GM12878 (cell line): ENCODE measurements around the gene ABI1. TPM values are rescaled to one million over a fixed set of nuclear protein-coding genes. Genes with fewer than 3 reads are reported as not detected.

Experiments used
- ATAC-seq: fragments of 200-7000 bp; cut with Tn5 transposase; 3 replicates; pipeline ENCODE4 v1.9.1; 2020; ENCODE audit warnings: mild to moderate bottlenecking, moderate library complexity
- BruUV-seq: library from RNA; stranded (reverse); fragments of 400-500 nt; replicated peaks from 2 replicates; lab custom pipeline; 2021; lab: Mats Ljungman, UMichigan
- CTCF ChIA-PET: fragments of 300-600 bp; sonication (Branson Sonifier 250); formaldehyde crosslinking; extraction: SDS; loops from one replicate; lab custom pipeline; 2021; ENCODE audit warnings: inconsistent platforms; lab: Yijun Ruan, JAX
- POLR2A ChIA-PET: fragments of 350-600 bp; formaldehyde crosslinking; extraction: SDS; loops from one replicate; lab custom pipeline; 2021; ENCODE audit warnings: inconsistent platforms; lab: Charles Lee
- RAD21 ChIA-PET: fragments of 300-600 bp; sonication (Branson Sonifier 250); formaldehyde crosslinking; loops from one replicate; lab custom pipeline; 2023; ENCODE audit warnings: antibody characterized with exemption; ENCODE audit not compliant: unreplicated experiment; lab: Charles Lee
- SMC1A ChIA-PET: fragments of 300-600 bp; sonication (Branson Sonifier 250); formaldehyde crosslinking; loops from one replicate; lab custom pipeline; 2023; ENCODE audit not compliant: unreplicated experiment, uncharacterized antibody; lab: Charles Lee
- DNase-seq: peaks from one replicate; pipeline ENCODE4 v3.0.0-alpha.2; 2011; ENCODE audit warnings: low read depth, low spot score
- FAIRE-seq: peaks from 3 replicates; lab custom pipeline; 2011; peaks lifted over from hg19 to GRCh38; lab: Jason Lieb, UNC
- H2AFZ ChIP-seq: 2 replicates; pipeline ENCODE4 v1.6.0; 2011; ENCODE audit warnings: low read depth, low read length, control low read depth; ENCODE audit not compliant: control insufficient read depth
- H3K27ac ChIP-seq: 2 replicates; pipeline ENCODE4 v1.5.1; 2011; ENCODE audit warnings: control low read depth; ENCODE audit not compliant: control insufficient read depth, insufficient read depth
- H3K27me3 ChIP-seq, 2 experiments: replicated peaks in 1 of 2; 2 replicates each; pipeline versions ENCODE4 v1.6.0 to v1.6.1; 2011; ENCODE audit warnings: low read length in 1 of 2; ENCODE audit not compliant: control insufficient read depth in 2 of 2, insufficient read depth in 2 of 2
- H3K36me3 ChIP-seq, 2 experiments: 2 replicates each; pipeline ENCODE4 v1.5.1; 2011; ENCODE audit warnings: low read length in 1 of 2; ENCODE audit not compliant: control insufficient read depth in 2 of 2, insufficient read depth in 2 of 2
- H3K4me1 ChIP-seq: 2 replicates; pipeline ENCODE4 v1.6.1; 2011; ENCODE audit warnings: mild to moderate bottlenecking, low read length, moderate library complexity, mixed read lengths; ENCODE audit not compliant: control insufficient read depth, insufficient read depth
- H3K4me2 ChIP-seq: 2 replicates; pipeline ENCODE4 v1.6.0; 2011; ENCODE audit warnings: control low read depth; ENCODE audit not compliant: control insufficient read depth, insufficient read depth
- H3K4me3 ChIP-seq: fragments of 200-600 bp; sonication (generic); 2 replicates; pipeline ENCODE4 v1.5.1; 2016
- H3K79me2 ChIP-seq: 2 replicates; pipeline ENCODE4 v1.6.0; 2011; ENCODE audit warnings: low read length; ENCODE audit not compliant: control insufficient read depth, insufficient read depth
- H3K9ac ChIP-seq: 2 replicates; pipeline ENCODE4 v1.8.0; 2011; ENCODE audit warnings: low read length, control low read depth, mixed read lengths; ENCODE audit not compliant: control insufficient read depth, insufficient read depth
- H3K9me3 ChIP-seq: replicated peaks from 3 replicates; pipeline ENCODE4 v1.5.1; 2011; ENCODE audit warnings: mild to moderate bottlenecking, low read length; ENCODE audit not compliant: control insufficient read depth, insufficient read depth
- H4K20me1 ChIP-seq: 2 replicates; pipeline ENCODE4 v1.6.0; 2011; ENCODE audit not compliant: control insufficient read depth, insufficient read depth
- BRCA1 ChIP-seq: IDR thresholded peaks from 2 replicates; pipeline ENCODE4 v1.6.1; 2011; ENCODE audit warnings: low read depth, low read length, improper control_type of control experiment
- IKZF2 ChIP-seq, 2 experiments: fragments of 450-650 bp; IDR thresholded peaks; 2 replicates each; pipeline ENCODE4 v1.6.1; 2017; ENCODE audit warnings: mild to moderate bottlenecking in 2 of 2, moderate library complexity in 2 of 2
- WGBS: methylation state at CpG from one replicate; pipeline ENCODE4 v1.1.6; 2016; ENCODE audit warnings: low lambda C conversion rate; ENCODE audit not compliant: insufficient replicate concordance, insufficient coverage; ENCODE audit errors: missing lambda C conversion rate; 5-methylcytosine and 5-hydroxymethylcytosine counted together
- in situ Hi-C: fragments of 300-500 bp; cut with MboI; formaldehyde crosslinking; loops from 9 replicates; pipeline ENCODE4 v1.14.3; 2018; ENCODE audit warnings: mixed read lengths
- intact Hi-C: fragments of 100-400 bp; cut with micrococcal nuclease; formaldehyde crosslinking; loops from one replicate; pipeline ENCODE4 v1.14.2; 2022; ENCODE audit not compliant: unreplicated experiment
- polyA plus RNA-seq, 11 experiments: library from polyadenylated mRNA; depleted of rRNA in 4 of 11; unstranded in 6 of 11; stranded (reverse) in 5 of 11; fragments of >200 nt; fragmentation: Nextera tagmentation in 4 of 11; fragmentation: Illumina TruSeq in 1 of 11; extraction: Ambion mirVana in 4 of 11; extraction: Trizol in 1 of 11; gene quantifications; 1 replicate in 1 of 11; 2 replicates in 10 of 11; pipeline versions ENCODE4 v1.2.1 to v1.2.3, GENCODE V29; 2011 to 2016; ENCODE audit warnings: inconsistent platforms in 2 of 11, missing spikeins in 2 of 11, low read depth in 1 of 11
- total RNA-seq, 4 experiments: library from RNA; depleted of rRNA in 3 of 4; stranded (reverse); fragments of >200 nt in 3 of 4; fragmentation: Illumina TruSeq in 1 of 4; extraction: Trizol in 1 of 4; gene quantifications; 2 replicates each; pipeline versions ENCODE4 v1.2.1 to v1.2.3, GENCODE V29; 2013 to 2021
- TF ChIP-seq, protein P1 (sequence below): fragments of 450-650 bp; IDR thresholded peaks from 2 replicates; pipeline ENCODE4 v1.6.1; 2017; ENCODE audit warnings: mild to moderate bottlenecking, moderate library complexity
- TF ChIP-seq, protein P2 (sequence below): fragments of 450-650 bp; formaldehyde crosslinking; IDR thresholded peaks from 2 replicates; pipeline ENCODE4 v1.4.0; 2022; ENCODE audit warnings: mild to moderate bottlenecking, moderate library complexity
- TF ChIP-seq, protein P3 (sequence below), 3 experiments: IDR thresholded peaks in 2 of 3; conservative IDR thresholded peaks in 1 of 3; 2 replicates each; pipeline ENCODE4 v1.5.1; 2011; ENCODE audit warnings: low read depth in 3 of 3, low read length in 3 of 3, mild to moderate bottlenecking in 3 of 3, control low read depth in 2 of 3, moderate library complexity in 2 of 3, inconsistent platforms in 1 of 3, mixed read lengths in 1 of 3; ENCODE audit not compliant: control insufficient read depth in 2 of 3, insufficient read depth in 1 of 3; ENCODE audit errors: extremely low read depth in 1 of 3
- TF ChIP-seq, protein P4 (sequence below): IDR thresholded peaks from 2 replicates; pipeline ENCODE4 v1.6.1; 2012; ENCODE audit warnings: low read depth, low read length, improper control_type of control experiment
- TF ChIP-seq, protein P5 (sequence below): fragments of 450-650 bp; IDR thresholded peaks from 2 replicates; pipeline ENCODE4 v1.6.1; 2016; ENCODE audit warnings: mild to moderate bottlenecking, moderate library complexity, borderline replicate concordance

The ABI1 gene
- total and polyA plus RNA-seq, 10 of the 15 experiments (the other 5 are each of a cell fraction or from before 2014, with no cell fraction given), result 31.2 to 73.2 (median 50.7) TPM

DNA sequence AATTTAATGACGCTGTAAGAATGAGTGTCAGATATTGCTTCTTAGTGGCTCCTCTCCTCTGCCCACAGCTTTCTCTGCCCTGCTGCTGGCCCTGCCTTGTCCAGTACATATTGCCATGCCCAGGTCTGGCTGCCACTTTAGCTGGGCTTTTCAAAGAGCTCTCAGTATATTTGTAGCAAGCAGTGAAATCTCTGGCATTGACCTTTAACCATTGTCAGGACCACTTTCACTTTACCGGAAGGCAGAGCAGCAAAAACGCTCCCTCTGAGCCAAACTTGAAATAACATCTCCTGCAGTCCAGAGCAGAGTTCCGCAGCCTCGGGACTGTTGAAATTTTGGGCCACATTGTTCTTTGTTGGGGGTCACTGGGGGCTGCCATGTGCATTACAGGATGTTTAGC lies 149.4 kb downstream of the ABI1 start (continued):
- TF ChIP-seq, protein P1, sequence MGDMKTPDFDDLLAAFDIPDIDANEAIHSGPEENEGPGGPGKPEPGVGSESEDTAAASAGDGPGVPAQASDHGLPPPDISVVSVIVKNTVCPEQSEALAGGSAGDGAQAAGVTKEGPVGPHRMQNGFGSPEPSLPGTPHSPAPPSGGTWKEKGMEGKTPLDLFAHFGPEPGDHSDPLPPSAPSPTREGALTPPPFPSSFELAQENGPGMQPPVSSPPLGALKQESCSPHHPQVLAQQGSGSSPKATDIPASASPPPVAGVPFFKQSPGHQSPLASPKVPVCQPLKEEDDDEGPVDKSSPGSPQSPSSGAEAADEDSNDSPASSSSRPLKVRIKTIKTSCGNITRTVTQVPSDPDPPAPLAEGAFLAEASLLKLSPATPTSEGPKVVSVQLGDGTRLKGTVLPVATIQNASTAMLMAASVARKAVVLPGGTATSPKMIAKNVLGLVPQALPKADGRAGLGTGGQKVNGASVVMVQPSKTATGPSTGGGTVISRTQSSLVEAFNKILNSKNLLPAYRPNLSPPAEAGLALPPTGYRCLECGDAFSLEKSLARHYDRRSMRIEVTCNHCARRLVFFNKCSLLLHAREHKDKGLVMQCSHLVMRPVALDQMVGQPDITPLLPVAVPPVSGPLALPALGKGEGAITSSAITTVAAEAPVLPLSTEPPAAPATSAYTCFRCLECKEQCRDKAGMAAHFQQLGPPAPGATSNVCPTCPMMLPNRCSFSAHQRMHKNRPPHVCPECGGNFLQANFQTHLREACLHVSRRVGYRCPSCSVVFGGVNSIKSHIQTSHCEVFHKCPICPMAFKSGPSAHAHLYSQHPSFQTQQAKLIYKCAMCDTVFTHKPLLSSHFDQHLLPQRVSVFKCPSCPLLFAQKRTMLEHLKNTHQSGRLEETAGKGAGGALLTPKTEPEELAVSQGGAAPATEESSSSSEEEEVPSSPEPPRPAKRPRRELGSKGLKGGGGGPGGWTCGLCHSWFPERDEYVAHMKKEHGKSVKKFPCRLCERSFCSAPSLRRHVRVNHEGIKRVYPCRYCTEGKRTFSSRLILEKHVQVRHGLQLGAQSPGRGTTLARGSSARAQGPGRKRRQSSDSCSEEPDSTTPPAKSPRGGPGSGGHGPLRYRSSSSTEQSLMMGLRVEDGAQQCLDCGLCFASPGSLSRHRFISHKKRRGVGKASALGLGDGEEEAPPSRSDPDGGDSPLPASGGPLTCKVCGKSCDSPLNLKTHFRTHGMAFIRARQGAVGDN, result no peak
- TF ChIP-seq, protein P2, sequence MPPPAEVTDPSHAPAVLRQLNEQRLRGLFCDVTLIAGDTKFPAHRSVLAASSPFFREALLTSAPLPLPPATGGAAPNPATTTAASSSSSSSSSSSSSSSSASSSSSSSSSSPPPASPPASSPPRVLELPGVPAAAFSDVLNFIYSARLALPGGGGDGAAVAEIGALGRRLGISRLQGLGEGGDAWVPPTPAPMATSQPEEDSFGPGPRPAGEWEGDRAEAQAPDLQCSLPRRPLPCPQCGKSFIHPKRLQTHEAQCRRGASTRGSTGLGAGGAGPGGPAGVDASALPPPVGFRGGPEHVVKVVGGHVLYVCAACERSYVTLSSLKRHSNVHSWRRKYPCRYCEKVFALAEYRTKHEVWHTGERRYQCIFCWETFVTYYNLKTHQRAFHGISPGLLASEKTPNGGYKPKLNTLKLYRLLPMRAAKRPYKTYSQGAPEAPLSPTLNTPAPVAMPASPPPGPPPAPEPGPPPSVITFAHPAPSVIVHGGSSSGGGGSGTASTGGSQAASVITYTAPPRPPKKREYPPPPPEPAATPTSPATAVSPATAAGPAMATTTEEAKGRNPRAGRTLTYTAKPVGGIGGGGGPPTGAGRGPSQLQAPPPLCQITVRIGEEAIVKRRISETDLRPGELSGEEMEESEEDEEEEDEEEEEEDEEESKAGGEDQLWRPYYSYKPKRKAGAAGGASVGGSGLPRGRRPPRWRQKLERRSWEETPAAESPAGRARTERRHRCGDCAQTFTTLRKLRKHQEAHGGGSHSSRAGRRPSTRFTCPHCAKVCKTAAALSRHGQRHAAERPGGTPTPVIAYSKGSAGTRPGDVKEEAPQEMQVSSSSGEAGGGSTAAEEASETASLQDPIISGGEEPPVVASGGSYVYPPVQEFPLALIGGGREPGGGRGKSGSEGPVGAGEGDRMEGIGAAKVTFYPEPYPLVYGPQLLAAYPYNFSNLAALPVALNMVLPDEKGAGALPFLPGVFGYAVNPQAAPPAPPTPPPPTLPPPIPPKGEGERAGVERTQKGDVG (CRISPR knock-in tag), result no peak

DNA sequence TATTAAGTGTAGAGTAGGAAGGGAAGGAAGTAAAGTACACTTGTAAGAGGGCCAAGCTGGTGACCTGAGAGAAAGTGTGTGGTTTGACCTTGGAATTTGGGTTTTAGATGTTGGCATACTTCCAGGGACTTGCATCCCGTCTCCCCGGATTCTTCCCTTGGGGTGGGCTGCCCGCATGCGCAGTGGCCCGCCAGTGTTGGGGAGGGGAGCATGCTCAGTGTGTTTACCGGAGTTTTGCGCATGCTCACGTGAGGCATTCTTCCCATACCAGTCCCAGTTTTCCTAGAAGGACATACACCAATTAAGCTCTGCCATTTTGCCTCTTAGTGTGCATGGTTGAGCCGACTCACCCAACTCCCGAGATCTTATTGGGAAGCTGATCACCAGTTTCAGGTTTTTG lies 153.8 kb downstream of the ABI1 start:
- Histone ChIP-seq H2AFZ (no peak overlapping the region), H3K27me3 (no peaks in the 10 kb centered on the region), H3K4me2 (no peak overlapping the region), H4K20me1 (no peaks in the 10 kb centered on the region), H3K79me2 (peaks cover 8% of the 10 kb centered on the region), H3K36me3 (peaks cover 21 to 33% of the 10 kb centered on the region in 2 experiments), H3K9ac (no peak overlapping the region), H3K27ac (no peak overlapping the region), H3K9me3 (no peaks in the 10 kb centered on the region), H3K4me1 (no peaks in the 10 kb centered on the region), H3K4me3 (no peak overlapping the region)
- in situ Hi-C loops, result no loop called here
- WGBS, result over 99% methylated on average over 10 of the region's 10 CpGs
- RAD21 ChIA-PET, result no interaction called here
- no TSS peak for BruUV-seq
- POLR2A ChIA-PET, result no interaction called here
- intact Hi-C loops, result no loop called here
- FAIRE-seq, result no peak
- ATAC-seq, result no peak
- DNase-seq, result no peak
- CTCF ChIA-PET, result interaction anchor here (0.6 to 1.3 kb wide), 2 partner anchors 20 to 152 kb away, joined by 3 read pairs; no protein-coding TSS in a partner anchor
- SMC1A ChIA-PET, result interaction anchor here (0.6 kb wide), 1 partner anchor 19 kb away, joined by 3 read pairs; no protein-coding TSS in a partner anchor
- TF ChIP-seq, protein P3, sequence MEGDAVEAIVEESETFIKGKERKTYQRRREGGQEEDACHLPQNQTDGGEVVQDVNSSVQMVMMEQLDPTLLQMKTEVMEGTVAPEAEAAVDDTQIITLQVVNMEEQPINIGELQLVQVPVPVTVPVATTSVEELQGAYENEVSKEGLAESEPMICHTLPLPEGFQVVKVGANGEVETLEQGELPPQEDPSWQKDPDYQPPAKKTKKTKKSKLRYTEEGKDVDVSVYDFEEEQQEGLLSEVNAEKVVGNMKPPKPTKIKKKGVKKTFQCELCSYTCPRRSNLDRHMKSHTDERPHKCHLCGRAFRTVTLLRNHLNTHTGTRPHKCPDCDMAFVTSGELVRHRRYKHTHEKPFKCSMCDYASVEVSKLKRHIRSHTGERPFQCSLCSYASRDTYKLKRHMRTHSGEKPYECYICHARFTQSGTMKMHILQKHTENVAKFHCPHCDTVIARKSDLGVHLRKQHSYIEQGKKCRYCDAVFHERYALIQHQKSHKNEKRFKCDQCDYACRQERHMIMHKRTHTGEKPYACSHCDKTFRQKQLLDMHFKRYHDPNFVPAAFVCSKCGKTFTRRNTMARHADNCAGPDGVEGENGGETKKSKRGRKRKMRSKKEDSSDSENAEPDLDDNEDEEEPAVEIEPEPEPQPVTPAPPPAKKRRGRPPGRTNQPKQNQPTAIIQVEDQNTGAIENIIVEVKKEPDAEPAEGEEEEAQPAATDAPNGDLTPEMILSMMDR (IDR thresholded peaks at IDR 0.05 in 2 of 3, conservative IDR thresholded peaks at IDR 0.05 in 1 of 3; ENCODE audit: control insufficient read depth in 2 of 3, extremely low read depth in 1 of 3, insufficient read depth in 1 of 3, low read depth in 3 of 3, low read length in 3 of 3), result no peak
- TF ChIP-seq, protein P4, sequence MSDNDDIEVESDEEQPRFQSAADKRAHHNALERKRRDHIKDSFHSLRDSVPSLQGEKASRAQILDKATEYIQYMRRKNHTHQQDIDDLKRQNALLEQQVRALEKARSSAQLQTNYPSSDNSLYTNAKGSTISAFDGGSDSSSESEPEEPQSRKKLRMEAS, result no peak
- TF ChIP-seq, protein P5, sequence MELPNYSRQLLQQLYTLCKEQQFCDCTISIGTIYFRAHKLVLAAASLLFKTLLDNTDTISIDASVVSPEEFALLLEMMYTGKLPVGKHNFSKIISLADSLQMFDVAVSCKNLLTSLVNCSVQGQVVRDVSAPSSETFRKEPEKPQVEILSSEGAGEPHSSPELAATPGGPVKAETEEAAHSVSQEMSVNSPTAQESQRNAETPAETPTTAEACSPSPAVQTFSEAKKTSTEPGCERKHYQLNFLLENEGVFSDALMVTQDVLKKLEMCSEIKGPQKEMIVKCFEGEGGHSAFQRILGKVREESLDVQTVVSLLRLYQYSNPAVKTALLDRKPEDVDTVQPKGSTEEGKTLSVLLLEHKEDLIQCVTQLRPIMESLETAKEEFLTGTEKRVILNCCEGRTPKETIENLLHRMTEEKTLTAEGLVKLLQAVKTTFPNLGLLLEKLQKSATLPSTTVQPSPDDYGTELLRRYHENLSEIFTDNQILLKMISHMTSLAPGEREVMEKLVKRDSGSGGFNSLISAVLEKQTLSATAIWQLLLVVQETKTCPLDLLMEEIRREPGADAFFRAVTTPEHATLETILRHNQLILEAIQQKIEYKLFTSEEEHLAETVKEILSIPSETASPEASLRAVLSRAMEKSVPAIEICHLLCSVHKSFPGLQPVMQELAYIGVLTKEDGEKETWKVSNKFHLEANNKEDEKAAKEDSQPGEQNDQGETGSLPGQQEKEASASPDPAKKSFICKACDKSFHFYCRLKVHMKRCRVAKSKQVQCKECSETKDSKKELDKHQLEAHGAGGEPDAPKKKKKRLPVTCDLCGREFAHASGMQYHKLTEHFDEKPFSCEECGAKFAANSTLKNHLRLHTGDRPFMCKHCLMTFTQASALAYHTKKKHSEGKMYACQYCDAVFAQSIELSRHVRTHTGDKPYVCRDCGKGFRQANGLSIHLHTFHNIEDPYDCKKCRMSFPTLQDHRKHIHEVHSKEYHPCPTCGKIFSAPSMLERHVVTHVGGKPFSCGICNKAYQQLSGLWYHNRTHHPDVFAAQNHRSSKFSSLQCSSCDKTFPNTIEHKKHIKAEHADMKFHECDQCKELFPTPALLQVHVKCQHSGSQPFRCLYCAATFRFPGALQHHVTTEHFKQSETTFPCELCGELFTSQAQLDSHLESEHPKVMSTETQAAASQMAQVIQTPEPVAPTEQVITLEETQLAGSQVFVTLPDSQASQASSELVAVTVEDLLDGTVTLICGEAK, result no peak
- TF ChIP-seq BRCA1 (no peak), IKZF2 (IDR thresholded peaks at IDR 0.05) (no peak)
